Measurements from ENCODE around the gene CLCA4.
"Not testable (repeated sequence)": the region's sequence is repeated elsewhere in the genome, so short reads cannot be mapped to it uniquely, and the experiment has no call there.

The CLCA4 gene, protein sequence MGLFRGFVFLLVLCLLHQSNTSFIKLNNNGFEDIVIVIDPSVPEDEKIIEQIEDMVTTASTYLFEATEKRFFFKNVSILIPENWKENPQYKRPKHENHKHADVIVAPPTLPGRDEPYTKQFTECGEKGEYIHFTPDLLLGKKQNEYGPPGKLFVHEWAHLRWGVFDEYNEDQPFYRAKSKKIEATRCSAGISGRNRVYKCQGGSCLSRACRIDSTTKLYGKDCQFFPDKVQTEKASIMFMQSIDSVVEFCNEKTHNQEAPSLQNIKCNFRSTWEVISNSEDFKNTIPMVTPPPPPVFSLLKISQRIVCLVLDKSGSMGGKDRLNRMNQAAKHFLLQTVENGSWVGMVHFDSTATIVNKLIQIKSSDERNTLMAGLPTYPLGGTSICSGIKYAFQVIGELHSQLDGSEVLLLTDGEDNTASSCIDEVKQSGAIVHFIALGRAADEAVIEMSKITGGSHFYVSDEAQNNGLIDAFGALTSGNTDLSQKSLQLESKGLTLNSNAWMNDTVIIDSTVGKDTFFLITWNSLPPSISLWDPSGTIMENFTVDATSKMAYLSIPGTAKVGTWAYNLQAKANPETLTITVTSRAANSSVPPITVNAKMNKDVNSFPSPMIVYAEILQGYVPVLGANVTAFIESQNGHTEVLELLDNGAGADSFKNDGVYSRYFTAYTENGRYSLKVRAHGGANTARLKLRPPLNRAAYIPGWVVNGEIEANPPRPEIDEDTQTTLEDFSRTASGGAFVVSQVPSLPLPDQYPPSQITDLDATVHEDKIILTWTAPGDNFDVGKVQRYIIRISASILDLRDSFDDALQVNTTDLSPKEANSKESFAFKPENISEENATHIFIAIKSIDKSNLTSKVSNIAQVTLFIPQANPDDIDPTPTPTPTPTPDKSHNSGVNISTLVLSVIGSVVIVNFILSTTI

DNA sequence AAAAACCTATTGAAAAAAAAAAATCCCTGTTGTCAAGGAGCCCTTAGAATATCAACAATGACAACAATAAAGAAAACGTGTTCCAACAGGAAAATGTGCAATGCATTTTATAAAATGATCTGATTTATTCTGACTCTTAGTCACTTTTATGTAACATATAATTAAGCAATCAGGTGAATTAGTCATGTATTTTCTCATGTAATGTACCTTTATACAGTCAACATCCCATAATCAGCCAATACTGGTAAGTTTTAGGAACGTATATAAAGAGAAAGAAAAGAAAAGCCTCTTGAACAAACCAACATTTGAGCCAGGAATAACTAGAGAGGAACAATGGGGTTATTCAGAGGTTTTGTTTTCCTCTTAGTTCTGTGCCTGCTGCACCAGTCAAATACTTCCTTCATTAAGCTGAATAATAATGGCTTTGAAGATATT is at the start of gene CLCA4:
Gene CLCA4, plus strand, starts transcription at position 292 of the 435 bp plus-strand sequence. Its CDS starts 42 bp downstream, at position 334.
- TF ChIP-seq, protein P1, sequence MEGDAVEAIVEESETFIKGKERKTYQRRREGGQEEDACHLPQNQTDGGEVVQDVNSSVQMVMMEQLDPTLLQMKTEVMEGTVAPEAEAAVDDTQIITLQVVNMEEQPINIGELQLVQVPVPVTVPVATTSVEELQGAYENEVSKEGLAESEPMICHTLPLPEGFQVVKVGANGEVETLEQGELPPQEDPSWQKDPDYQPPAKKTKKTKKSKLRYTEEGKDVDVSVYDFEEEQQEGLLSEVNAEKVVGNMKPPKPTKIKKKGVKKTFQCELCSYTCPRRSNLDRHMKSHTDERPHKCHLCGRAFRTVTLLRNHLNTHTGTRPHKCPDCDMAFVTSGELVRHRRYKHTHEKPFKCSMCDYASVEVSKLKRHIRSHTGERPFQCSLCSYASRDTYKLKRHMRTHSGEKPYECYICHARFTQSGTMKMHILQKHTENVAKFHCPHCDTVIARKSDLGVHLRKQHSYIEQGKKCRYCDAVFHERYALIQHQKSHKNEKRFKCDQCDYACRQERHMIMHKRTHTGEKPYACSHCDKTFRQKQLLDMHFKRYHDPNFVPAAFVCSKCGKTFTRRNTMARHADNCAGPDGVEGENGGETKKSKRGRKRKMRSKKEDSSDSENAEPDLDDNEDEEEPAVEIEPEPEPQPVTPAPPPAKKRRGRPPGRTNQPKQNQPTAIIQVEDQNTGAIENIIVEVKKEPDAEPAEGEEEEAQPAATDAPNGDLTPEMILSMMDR (conservative IDR thresholded peaks at IDR 0.05), result no peak
- no peak for TF ChIP-seq ZFX (IDR thresholded peaks at IDR 0.05)

DNA sequence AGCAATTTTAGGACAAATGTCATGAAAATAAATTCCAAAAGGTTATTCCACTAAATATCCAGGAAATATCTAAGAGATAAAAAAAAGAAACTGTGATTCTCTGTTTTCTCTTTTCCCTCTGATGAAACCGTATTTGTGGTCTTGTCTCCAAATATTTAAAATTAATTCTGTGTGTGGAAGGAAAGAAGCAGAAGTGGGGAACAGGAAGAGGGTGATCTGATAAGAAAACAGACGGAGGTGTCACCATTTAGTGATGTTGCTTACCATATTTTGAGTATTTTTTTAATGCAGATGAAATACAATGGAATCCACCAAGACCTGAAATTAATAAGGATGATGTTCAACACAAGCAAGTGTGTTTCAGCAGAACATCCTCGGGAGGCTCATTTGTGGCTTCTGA is 48.6 kb upstream of the CLCA4 start:
- TF ChIP-seq, protein P1 (conservative IDR thresholded peaks at IDR 0.05), result no peak
- no peak for TF ChIP-seq ZFX (IDR thresholded peaks at IDR 0.05)
- no peak overlapping the region for H3K27ac ChIP-seq

More for the DNA sequence above, at the start of gene CLCA4:
- H3K27ac ChIP-seq, result no peak within 1 kb of the TSS

DNA sequence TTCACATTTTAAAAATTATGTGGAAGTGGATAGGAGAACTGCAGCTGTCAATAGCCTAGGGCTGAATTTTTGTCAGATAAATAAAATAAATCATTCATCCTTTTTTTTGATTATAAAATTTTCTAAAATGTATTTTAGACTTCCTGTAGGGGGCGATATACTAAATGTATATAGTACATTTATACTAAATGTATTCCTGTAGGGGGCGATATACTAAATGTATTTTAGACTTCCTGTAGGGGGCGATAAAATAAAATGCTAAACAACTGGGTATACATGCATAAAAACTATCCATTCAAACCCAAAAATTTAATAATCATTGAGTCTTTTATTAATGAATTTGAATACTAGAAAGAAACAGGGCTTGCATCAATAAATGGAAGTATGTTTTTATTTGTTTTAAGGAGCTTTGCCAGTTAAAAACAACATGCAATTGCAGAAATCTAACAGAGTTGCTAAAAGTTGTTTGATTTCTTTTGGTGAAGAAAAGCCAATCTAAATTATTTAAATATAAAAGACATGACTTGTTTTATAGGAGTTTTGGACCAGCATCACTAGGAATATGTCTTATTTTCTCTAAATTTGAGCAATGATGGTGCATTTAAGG is 46.8 kb upstream of the CLCA4 start:
- no peak overlapping the region for H3K27ac ChIP-seq
- TF ChIP-seq ZFX (IDR thresholded peaks at IDR 0.05), result no peak
- TF ChIP-seq, protein P1 (conservative IDR thresholded peaks at IDR 0.05), result peak; percentile 95

DNA sequence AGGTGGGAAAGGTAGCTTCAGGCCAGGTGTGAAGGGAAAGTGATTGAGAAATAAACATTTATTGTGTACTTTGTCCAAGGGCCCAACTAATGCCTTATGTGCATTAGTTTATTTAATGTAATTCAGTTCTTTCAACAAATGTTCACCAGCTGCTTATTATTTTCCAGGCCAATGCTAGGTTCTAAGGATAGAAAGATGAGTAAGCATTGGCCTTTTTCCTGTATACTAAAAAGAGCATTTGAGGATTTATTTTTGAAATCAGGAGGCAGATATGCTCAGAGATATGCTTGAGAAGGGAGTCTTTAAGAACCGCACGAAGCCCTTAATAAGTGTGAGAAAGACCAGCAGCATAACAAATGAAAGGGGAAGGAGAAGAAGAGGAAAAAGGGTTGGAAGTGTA is 46.2 kb upstream of the CLCA4 start:
- TF ChIP-seq, protein P1 (conservative IDR thresholded peaks at IDR 0.05), result no peak
- TF ChIP-seq ZFX (IDR thresholded peaks at IDR 0.05), result no peak

DNA sequence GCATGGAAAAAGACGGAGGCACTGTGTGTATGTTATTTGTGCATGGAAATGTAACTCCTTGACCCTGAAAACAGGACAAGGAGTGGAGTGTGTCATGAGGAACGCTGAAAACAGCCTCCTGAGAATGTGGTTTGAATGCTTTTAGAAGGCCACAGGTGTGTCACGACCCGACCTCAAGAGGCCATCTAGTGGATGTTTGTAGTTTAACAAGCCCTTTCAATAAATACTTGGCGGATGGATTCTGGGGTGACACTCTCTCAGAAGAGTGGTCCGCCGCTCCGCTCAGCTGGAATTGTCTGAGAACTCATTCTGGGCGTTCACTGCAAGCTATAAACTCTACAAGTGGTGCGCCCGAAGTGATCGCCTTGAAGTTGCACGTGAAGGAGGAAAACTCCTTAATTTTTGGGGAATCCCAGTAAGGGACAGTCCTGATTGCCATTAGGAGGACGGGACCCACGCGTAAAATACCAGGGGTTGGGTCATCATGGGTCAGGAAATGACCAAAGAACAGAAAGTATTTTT is 44.7 kb upstream of the CLCA4 start:
- not testable (repeated sequence) for H3K27ac ChIP-seq
- TF ChIP-seq, protein P1 (conservative IDR thresholded peaks at IDR 0.05), result peak; percentile 82

More for the DNA sequence above, 46.2 kb upstream of the CLCA4 start:
- H3K27ac ChIP-seq, result no peak overlapping the region

DNA sequence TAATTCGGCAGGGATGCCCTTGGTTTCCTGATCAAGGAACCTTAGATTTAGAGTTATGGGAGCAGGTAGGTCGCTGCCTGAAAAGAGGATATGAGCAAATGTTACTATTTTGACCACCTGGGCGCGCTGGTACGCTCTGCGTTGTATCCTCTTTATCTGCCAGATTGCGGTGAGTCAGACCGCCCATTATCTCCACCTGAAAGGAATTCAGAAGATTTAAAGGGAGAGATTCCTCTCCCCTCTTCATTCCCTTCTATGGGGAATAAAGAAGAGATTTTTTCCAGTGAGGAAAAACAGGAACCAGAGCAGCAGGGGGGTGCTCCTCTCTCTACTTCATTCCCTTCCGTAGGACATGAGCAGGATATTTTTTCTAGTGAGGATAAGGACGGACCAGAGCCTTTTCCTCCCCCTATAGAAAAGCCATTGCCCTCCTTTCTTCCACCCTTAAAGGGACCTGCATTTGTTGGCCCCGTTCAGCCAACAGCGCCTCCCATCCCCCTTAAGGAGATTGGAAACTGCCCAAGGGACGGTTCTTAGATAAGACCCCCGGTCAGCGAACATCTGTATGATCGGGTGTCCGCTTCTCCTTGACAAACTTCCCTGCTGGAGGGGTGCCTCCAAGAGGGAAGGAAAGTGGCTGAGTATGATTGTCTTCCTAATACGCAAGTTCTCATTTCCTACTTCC is 44.0 kb upstream of the CLCA4 start:
- TF ChIP-seq ZFX (IDR thresholded peaks at IDR 0.05), result no peak
- TF ChIP-seq, protein P1 (conservative IDR thresholded peaks at IDR 0.05), result peak; percentile 9; the same call in 1 of the 2 replicates
- H3K27ac ChIP-seq, result no peak overlapping the region

All from C4-2B (cell line).